Muscle of arm (tissue), 12 donors: ENCODE measurements around the gene RAMP1. TPM values are rescaled to one million over a fixed set of nuclear protein-coding genes. Genes with fewer than 3 reads are reported as not detected.

Experiments used
- DNase-seq: peaks from one replicate; pipeline ENCODE4 v3.0.0-alpha.2; 2013
- polyA plus RNA-seq, 12 donors: library from polyadenylated mRNA; unstranded; fragments of 120-200 nt; gene quantifications; one replicate each; pipeline ENCODE4 v1.2.1, GENCODE V29; 2013; ENCODE audit not compliant: insufficient read length in 12 of 12

The RAMP1 gene
- polyA plus RNA-seq, 12 donors: 24.1 to 53.3 (median 33.2) TPM; not detected in 1

GRCh38 chr2:237875256-237876060 lies 16.0 kb downstream of the RAMP1 start:
- DNase-seq: no peak

- no peak for DNase-seq
Measured at GRCh38 chr2:237876061-237876526, 16.7 kb downstream of the RAMP1 start.

GRCh38 chr2:237876532-237876931 lies 17.1 kb downstream of the RAMP1 start:
- DNase-seq: no peak

GRCh38 chr2:237876951-237877491 lies 17.6 kb downstream of the RAMP1 start:
- no peak for DNase-seq

- no peak for DNase-seq
Measured at GRCh38 chr2:237877576-237878307, 18.3 kb downstream of the RAMP1 start.

GRCh38 chr2:237878321-237879057 lies 19.1 kb downstream of the RAMP1 start:
- no peak for DNase-seq

GRCh38 chr2:237879058-237879430 lies 19.6 kb downstream of the RAMP1 start:
- no peak for DNase-seq

- DNase-seq: no peak
Measured at GRCh38 chr2:237879991-237880560, 20.7 kb downstream of the RAMP1 start.

GRCh38 chr2:237882510-237883481 lies 23.4 kb downstream of the RAMP1 start:
- DNase-seq: no peak

- no peak for DNase-seq
Measured at GRCh38 chr2:237883951-237884446, 24.6 kb downstream of the RAMP1 start.

GRCh38 chr2:237884681-237885080 lies 25.3 kb downstream of the RAMP1 start:
- no peak for DNase-seq

- no peak for DNase-seq
Measured at GRCh38 chr2:237885111-237885930, 25.9 kb downstream of the RAMP1 start.

- no peak for DNase-seq
Measured at GRCh38 chr2:237885931-237886684, 26.7 kb downstream of the RAMP1 start.

GRCh38 chr2:237886685-237887481 lies 27.5 kb downstream of the RAMP1 start:
- no peak for DNase-seq

- DNase-seq: no peak
Measured at GRCh38 chr2:237888389-237888788, 29.0 kb downstream of the RAMP1 start.

- no peak for DNase-seq
Measured at GRCh38 chr2:237889016-237889415, 29.6 kb downstream of the RAMP1 start.

GRCh38 chr2:237889811-237890210 lies 30.4 kb downstream of the RAMP1 start:
- DNase-seq: no peak

GRCh38 chr2:237892478-237892877 lies 33.1 kb downstream of the RAMP1 start:
- no peak for DNase-seq
